GM23338 (cell line): ENCODE data around the gene BTBD16. TPM values are rescaled to one million over a fixed set of nuclear protein-coding genes. Genes with fewer than 3 reads are reported as not detected.

Experiments
- ATAC-seq: fragments of 200-7000 bp; cut with Tn5 transposase; 3 replicates; pipeline ENCODE4 v1.9.1; 2020
- DNase-seq: peaks from one replicate; pipeline ENCODE4 v3.0.0-alpha.2; 2015; ENCODE audit warnings: low spot score
- H2AFZ ChIP-seq: fragments of 200-600 bp; sonication (generic); 2 replicates; pipeline ENCODE4 v1.8.0; 2016; ENCODE audit warnings: antibody characterized with exemption, mild to moderate bottlenecking, moderate library complexity
- H3F3A ChIP-seq: fragments of 200-600 bp; sonication (generic); replicated peaks from 2 replicates; pipeline ENCODE4 v1.8.0; 2017; ENCODE audit warnings: antibody characterized with exemption, mixed run types, low read depth
- H3K27ac ChIP-seq: fragments of 200-600 bp; sonication (generic); 2 replicates; pipeline ENCODE4 v1.6.1; 2016; ENCODE audit warnings: low read depth
- H3K27me3 ChIP-seq: fragments of 200-600 bp; sonication (generic); 2 replicates; pipeline ENCODE4 v1.8.0; 2016; ENCODE audit warnings: mild to moderate bottlenecking, mixed run types, moderate library complexity; ENCODE audit not compliant: insufficient read depth
- H3K36me3 ChIP-seq: fragments of 200-600 bp; sonication (generic); 2 replicates; pipeline ENCODE4 v1.8.0; 2016; ENCODE audit warnings: mild to moderate bottlenecking; ENCODE audit not compliant: insufficient read depth
- H3K4me1 ChIP-seq: fragments of 200-600 bp; sonication (generic); 2 replicates; pipeline ENCODE4 v1.8.0; 2016; ENCODE audit warnings: mild to moderate bottlenecking, moderate library complexity; ENCODE audit not compliant: insufficient read depth
- H3K4me2 ChIP-seq: fragments of 200-600 bp; sonication (generic); 2 replicates; pipeline ENCODE4 v1.7.1; 2017; ENCODE audit warnings: mixed run types
- H3K4me3 ChIP-seq: fragments of 200-600 bp; sonication (generic); 2 replicates; pipeline ENCODE4 v1.6.1; 2016; ENCODE audit warnings: mixed run types
- H3K79me2 ChIP-seq: fragments of 200-600 bp; sonication (generic); replicated peaks from 2 replicates; pipeline ENCODE4 v1.8.0; 2017; ENCODE audit warnings: mild to moderate bottlenecking; ENCODE audit not compliant: insufficient read depth
- H3K9me2 ChIP-seq: fragments of 200-600 bp; sonication (generic); 2 replicates; pipeline ENCODE4 v1.8.0; 2017; ENCODE audit not compliant: insufficient read depth
- H4K20me1 ChIP-seq: fragments of 200-600 bp; sonication (generic); replicated peaks from 2 replicates; pipeline ENCODE4 v1.8.0; 2017; ENCODE audit warnings: mild to moderate bottlenecking; ENCODE audit not compliant: insufficient read depth
- H3K27ac Mint-ChIP-seq: 2 replicates; pipeline ENCODE4 v1.8.0; 2020; ENCODE audit warnings: inconsistent platforms, mild to moderate bottlenecking, moderate library complexity, mixed read lengths
- H3K27me3 Mint-ChIP-seq: 3 replicates; pipeline ENCODE4 v1.8.0; 2022; ENCODE audit warnings: low read depth, mild to moderate bottlenecking, moderate library complexity, mixed read lengths, inconsistent platforms; ENCODE audit not compliant: insufficient read depth, poor library complexity
- H3K36me3 Mint-ChIP-seq: 3 replicates; pipeline ENCODE4 v1.8.0; 2021; ENCODE audit warnings: low read depth, mild to moderate bottlenecking, inconsistent platforms, moderate library complexity, mixed read lengths
- H3K4me1 Mint-ChIP-seq: 3 replicates; pipeline ENCODE4 v1.8.0; 2020; ENCODE audit warnings: mild to moderate bottlenecking, inconsistent platforms, mixed read lengths
- H3K4me3 Mint-ChIP-seq: 3 replicates; pipeline ENCODE4 v1.8.0; 2021; ENCODE audit warnings: moderate library complexity, mild to moderate bottlenecking, inconsistent platforms, mixed read lengths
- H3K9me3 Mint-ChIP-seq: 3 replicates; pipeline ENCODE4 v1.8.0; 2020; ENCODE audit warnings: moderate library complexity, mild to moderate bottlenecking, inconsistent platforms, mixed read lengths
- CREB1 ChIP-seq: fragments of 250-450 bp; sonication (Bioruptor Pico); IDR thresholded peaks from 2 replicates; pipeline ENCODE4 v1.5.0; 2020; ENCODE audit warnings: low read depth, mild to moderate bottlenecking, moderate library complexity
- CTCF ChIP-seq, 2 experiments: fragments of 200-600 bp in 1 of 2; sonication (generic) in 1 of 2; conservative IDR thresholded peaks; 2 replicates each; pipeline versions ENCODE4 v1.5.1 to v1.6.1; 2016 to 2017; ENCODE audit warnings: antibody characterized with exemption in 2 of 2, low read depth in 2 of 2, mild to moderate bottlenecking in 2 of 2, moderate library complexity in 1 of 2
- ETS1 ChIP-seq: IDR thresholded peaks from 2 replicates; pipeline ENCODE4 v1.6.1; 2016; ENCODE audit warnings: antibody characterized with exemption
- EZH2 ChIP-seq: fragments of 200-600 bp; sonication (generic); IDR thresholded peaks from one replicate; pipeline ENCODE4 v1.8.0; 2017; ENCODE audit warnings: antibody characterized with exemption, mild to moderate bottlenecking, low read depth; ENCODE audit not compliant: unreplicated experiment
- EZH2phosphoT487 ChIP-seq: fragments of 200-600 bp; sonication (generic); IDR thresholded peaks from one replicate; pipeline ENCODE4 v1.8.1; 2018; ENCODE audit warnings: antibody characterized with exemption; ENCODE audit not compliant: unreplicated experiment
- JUNB ChIP-seq: IDR thresholded peaks from one replicate; pipeline ENCODE4 v1.6.1; 2016; ENCODE audit warnings: antibody characterized with exemption; ENCODE audit not compliant: unreplicated experiment
- NANOG ChIP-seq: IDR thresholded peaks from 2 replicates; pipeline ENCODE4 v1.6.1; 2016; ENCODE audit warnings: antibody characterized with exemption, borderline replicate concordance
- POLR2AphosphoS5 ChIP-seq: IDR thresholded peaks from 2 replicates; pipeline ENCODE4 v1.6.1; 2016; ENCODE audit warnings: antibody characterized with exemption, low read depth
- REST ChIP-seq: IDR thresholded peaks from one replicate; pipeline ENCODE4 v1.6.1; 2018; ENCODE audit warnings: antibody characterized with exemption; ENCODE audit not compliant: unreplicated experiment
- STAT1 ChIP-seq: IDR thresholded peaks from one replicate; pipeline ENCODE4 v1.6.1; 2016; ENCODE audit warnings: antibody characterized with exemption; ENCODE audit not compliant: unreplicated experiment
- ZNF114 ChIP-seq: fragments of 250-450 bp; sonication (Bioruptor Pico); IDR thresholded peaks from 2 replicates; pipeline ENCODE4 v1.5.0; 2020; ENCODE audit warnings: mild to moderate bottlenecking, moderate library complexity
- ZNF331 ChIP-seq: fragments of 250-450 bp; sonication (Bioruptor Pico); IDR thresholded peaks from 2 replicates; pipeline ENCODE4 v1.5.0; 2020; ENCODE audit warnings: low read depth, mild to moderate bottlenecking, moderate library complexity
- polyA plus RNA-seq: library from polyadenylated mRNA; unstranded; fragments of >200 nt; fragmentation: Nextera tagmentation; extraction: Ambion mirVana; gene quantifications from 2 replicates; pipeline ENCODE4 v1.2.1, GENCODE V29; 2016
- total RNA-seq: library from RNA; depleted of rRNA; stranded (reverse); fragments of >200 nt; shearing (Covaris generic); gene quantifications from 2 replicates; pipeline ENCODE4 v1.2.3, GENCODE V29; 2014

BTBD16 gene
- total and polyA plus RNA-seq, 2 experiments from 2014 or later, result not detected

- no peaks in the 10 kb centered on the region for H3K27me3 ChIP-seq
- no peak overlapping the region for H3K4me3 ChIP-seq
- Mint-ChIP-seq H3K27ac (no peak overlapping the region), H3K36me3 (peaks cover 51% of the 10 kb centered on the region), H3K27me3 (peaks cover 7% of the 10 kb centered on the region), H3K4me1 (peaks cover 3% of the 10 kb centered on the region; the same call in 1 of the 3 replicates), H3K4me3 (no peak overlapping the region), H3K9me3 (no peaks in the 10 kb centered on the region)
- peaks cover 14% of the 10 kb centered on the region for H3K36me3 ChIP-seq
- no peaks in the 10 kb centered on the region for H3K9me2 ChIP-seq
- no peak overlapping the region for H3K27ac ChIP-seq
- no peak overlapping the region for H2AFZ ChIP-seq
- TF ChIP-seq ETS1 (no peak), POLR2AphosphoS5 (no peak), EZH2phosphoT487 (no peak), EZH2 (no peak), ZNF331 (CRISPR knock-in tag) (no peak), STAT1 (no peak), REST (no peak)
- H3K4me1 ChIP-seq, result no peaks in the 10 kb centered on the region
- H3K79me2 ChIP-seq, result no peaks in the 10 kb centered on the region
- ATAC-seq (no peak), DNase-seq (no peak)
- no peak overlapping the region for H3K4me2 ChIP-seq
- 0 out of 2 replicates have a peak, but pooled peaks cover 6% of the 10 kb centered on the region for H4K20me1 ChIP-seq
- no peaks in the 10 kb centered on the region for H3F3A ChIP-seq
Observed at GRCh38 chr10:122244001-122244975, 26.8 kb upstream of the BTBD16 start.

- Histone ChIP-seq H4K20me1 (0 out of 2 replicates have a peak, but pooled peaks cover 6% of the 10 kb centered on the region), H3K4me1 (no peaks in the 10 kb centered on the region), H3K4me3 (no peak overlapping the region), H3F3A (no peaks in the 10 kb centered on the region), H3K79me2 (no peaks in the 10 kb centered on the region), H3K9me2 (no peaks in the 10 kb centered on the region), H3K36me3 (peaks cover 10% of the 10 kb centered on the region), H3K27me3 (no peaks in the 10 kb centered on the region), H3K27ac (no peak overlapping the region), H3K4me2 (no peak overlapping the region), H2AFZ (no peak overlapping the region)
- H3K36me3 Mint-ChIP-seq, result peaks cover 52% of the 10 kb centered on the region
- no peak for ATAC-seq
- no peak overlapping the region for H3K4me3 Mint-ChIP-seq
- DNase-seq, result no peak
- no peaks in the 10 kb centered on the region for H3K9me3 Mint-ChIP-seq
- peak overlapping the region; percentile 15; the same call in 1 of the 2 replicates for H3K27ac Mint-ChIP-seq
- H3K4me1 Mint-ChIP-seq, result peaks cover 3% of the 10 kb centered on the region; the same call in 1 of the 3 replicates
- H3K27me3 Mint-ChIP-seq, result peaks cover 7% of the 10 kb centered on the region
- TF ChIP-seq JUNB, result no peak
- no peak for TF ChIP-seq NANOG
- TF ChIP-seq ZNF331 (CRISPR knock-in tag), result no peak
- no peak for TF ChIP-seq CTCF (conservative IDR thresholded peaks at IDR 0.05; ENCODE audit: low read depth in 2 of 2)
- no peak for TF ChIP-seq ETS1
- TF ChIP-seq ZNF114, result no peak
- no peak for TF ChIP-seq CREB1 (CRISPR knock-in tag)
Observed at GRCh38 chr10:122245136-122245535, 26.0 kb upstream of the BTBD16 start.
